GM21825 (cell line): ENCODE data around the gene TLE4.

Source experiments
- ATAC-seq: cut with Tn5 transposase; IDR thresholded peaks from one replicate; pipeline ENCODE4 v1.9.1; 2021; ENCODE audit warnings: mild to moderate bottlenecking, moderate library complexity; ENCODE audit not compliant: unreplicated experiment

TLE4 gene

GRCh38 chr9:79684711-79685575, 113.2 kb downstream of the TLE4 start:
- no peak for ATAC-seq

DNA sequence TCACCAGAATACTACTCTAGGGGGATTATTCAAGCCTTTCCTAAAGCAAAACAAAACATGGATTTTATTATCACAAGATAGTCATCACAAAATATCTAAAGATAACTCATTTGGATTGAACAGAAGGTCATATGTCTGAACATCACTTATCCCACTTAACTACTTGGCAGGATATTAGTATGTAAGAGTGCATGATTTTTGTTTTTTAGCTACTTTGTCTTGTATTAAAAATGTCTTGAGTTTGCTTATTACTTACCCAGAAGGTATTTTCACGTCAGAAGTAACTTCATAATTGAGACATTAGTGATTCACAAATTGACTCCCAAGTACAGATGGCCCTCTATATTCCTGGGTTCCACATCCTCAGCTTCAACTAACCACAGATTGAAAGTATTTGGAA, 113.8 kb downstream of the TLE4 start:
- no peak for ATAC-seq

DNA sequence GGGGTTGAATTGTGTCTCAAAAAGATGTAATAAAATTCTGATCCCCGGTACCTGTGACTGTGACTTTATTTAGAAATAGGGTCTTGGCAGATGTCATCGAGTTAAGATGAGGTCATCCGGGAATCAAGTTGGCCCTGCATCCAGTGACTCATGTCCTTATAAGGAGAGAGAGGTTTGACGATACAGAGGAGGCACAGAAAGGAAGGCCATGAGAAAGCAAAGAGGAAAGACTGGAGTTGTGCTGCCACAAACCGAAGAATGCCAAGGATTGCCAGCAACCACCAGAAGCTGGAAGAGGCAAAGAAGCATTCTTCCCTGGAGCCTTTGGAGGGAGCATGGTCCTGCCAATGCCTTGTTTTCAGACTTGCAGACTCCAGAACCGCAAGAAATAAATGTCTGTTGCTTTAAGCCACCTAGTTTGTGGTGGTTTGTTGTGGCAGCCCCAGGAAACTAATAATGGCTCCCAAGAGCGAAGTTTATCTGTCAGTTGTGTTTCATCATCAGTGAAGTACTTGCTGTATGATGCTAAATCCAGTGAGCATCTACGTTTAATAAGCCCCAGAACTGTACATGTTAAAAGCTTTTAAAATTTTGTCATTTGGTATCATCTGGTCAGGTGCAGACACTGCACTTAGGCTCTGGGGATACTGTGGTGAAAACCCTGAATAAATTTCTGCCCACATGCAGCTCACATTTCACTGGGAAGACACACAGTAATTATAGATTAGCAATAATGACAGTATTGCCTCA, 114.8 kb downstream of the TLE4 start:
- ATAC-seq: no peak

DNA sequence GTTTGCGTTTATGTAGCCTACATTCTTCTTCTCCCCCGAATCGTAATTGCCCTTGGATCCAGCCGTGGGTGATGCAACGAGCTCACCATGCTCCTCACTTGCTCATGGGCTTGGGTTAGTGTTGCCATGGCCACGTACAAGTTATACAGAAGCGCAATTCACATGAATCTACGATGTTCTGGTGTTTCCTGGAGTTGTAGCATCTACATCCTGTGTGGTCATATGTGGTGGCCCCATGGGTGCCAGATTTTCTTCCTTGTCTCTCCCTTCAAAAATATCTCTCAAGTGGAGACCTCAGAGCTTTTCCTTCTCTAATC, 115.3 kb downstream of the TLE4 start:
- no peak for ATAC-seq

- ATAC-seq: no peak
These were observed 116.6 kb downstream of the TLE4 start for GRCh38 chr9:79688363-79688762.

DNA sequence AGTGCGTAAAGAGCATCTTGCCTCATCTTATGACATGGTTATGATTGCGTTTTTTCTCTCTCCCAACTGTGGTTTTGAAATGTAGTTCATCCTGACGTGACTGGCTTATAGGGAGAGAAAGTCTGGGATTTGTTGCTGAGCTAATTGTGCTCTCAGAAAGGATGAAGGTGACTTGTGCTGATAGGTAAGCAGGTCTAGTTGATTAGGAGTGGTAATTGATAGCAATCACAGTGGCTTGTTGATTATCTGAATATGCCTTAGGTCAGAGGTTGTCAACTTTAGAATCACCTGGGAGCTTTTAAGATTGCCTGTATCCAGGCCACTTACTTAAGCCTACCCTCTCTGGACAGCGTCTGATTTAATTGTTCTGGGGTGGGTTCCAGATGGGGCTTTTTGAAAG, 117.8 kb downstream of the TLE4 start:
- ATAC-seq: no peak

GRCh38 chr9:79691496-79691895, 119.7 kb downstream of the TLE4 start:
- ATAC-seq: no peak

DNA sequence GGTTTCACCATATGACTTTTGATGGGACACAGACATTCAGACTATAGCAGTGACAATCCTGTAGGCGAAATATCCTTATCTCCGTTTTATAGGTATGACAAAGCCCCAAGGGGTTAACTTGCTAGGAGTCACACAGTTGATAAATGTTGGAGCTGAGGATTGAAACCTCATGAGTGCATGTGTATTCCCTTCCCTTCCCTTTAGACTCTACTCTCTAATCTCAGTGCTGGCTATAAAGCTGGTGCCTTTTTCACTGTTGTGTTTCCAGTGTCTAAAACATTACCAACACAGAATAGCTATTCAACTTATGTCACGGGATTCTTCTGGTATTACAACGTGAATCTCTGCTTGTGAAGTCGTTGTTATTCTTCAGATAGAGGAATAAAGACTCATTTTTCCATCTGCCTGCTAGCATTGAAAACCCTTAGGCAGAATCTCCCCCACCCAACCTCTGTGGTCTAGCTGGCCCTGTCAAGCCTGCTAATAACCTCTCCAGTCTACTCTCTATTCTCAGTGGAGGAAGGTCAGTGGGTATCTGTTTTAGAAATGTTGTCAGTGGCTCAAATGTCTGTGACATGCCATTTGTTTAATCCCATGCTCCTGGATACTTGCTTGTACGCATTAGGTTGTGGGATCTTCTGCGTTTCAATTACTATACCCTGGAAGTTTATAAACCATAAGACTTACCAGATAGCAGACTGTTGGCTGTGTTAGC, 121.2 kb downstream of the TLE4 start:
- no peak for ATAC-seq

GRCh38 chr9:79693750-79694149, 122.0 kb downstream of the TLE4 start:
- ATAC-seq: no peak

- no peak for ATAC-seq
These were observed 122.4 kb downstream of the TLE4 start for GRCh38 chr9:79694208-79694607.

DNA sequence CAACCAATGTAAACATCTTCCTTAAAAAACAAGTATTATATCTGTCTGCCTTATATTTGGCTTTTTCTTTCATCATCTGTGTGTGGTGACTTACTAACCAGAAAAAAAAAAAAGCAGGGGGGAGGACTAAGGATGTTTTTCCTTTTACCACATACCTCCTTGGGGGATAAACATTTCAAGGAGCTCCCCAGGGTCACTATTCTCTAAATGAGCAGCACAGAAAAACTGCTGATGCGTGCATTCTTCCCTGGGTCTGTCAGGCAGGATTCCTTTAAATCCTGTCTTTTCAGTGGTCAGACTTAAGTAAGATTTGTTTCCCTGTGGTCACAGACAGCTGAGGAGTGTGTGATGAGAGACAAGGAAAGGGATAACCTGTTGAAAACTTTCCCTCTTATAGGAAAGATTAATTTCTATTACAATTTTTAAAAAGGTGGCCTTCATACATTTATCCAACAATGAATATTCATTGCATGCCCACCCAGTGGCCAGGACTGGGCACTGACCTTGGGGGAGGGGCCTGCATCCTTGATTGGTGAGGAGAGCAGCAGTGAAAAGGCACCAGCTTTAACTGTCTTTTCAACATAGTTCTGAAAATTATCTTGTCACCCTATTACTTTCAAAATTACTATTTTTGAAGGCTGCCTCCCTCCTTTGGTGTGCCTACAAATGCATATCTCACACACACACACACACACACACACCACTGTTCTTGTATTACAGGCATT, 123.1 kb downstream of the TLE4 start:
- no peak for ATAC-seq

GRCh38 chr9:79695531-79696175, 123.9 kb downstream of the TLE4 start:
- no peak for ATAC-seq

- ATAC-seq: no peak
These were observed 127.2 kb downstream of the TLE4 start for GRCh38 chr9:79698967-79699366.

DNA sequence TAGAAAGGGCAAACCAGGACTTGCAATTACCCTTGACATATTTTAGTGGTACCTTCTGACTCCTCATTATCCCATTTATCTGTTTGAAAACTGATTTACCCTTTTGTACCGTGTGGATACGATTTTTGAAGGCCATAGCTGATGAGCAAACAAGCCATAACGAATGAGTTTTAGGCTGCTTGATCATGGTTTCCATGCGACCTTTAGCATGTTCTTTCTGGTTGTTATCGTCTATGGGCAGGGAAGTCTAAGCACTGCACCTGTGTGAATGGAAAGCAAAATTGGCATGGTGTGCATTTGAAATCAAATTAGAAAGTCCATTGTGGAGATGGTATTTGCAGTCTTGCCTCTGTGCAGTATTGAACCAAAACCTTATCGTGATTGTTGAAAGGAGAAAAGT, 127.7 kb downstream of the TLE4 start:
- ATAC-seq: no peak

- no peak for ATAC-seq
These were observed 129.0 kb downstream of the TLE4 start for GRCh38 chr9:79700607-79701360.

DNA sequence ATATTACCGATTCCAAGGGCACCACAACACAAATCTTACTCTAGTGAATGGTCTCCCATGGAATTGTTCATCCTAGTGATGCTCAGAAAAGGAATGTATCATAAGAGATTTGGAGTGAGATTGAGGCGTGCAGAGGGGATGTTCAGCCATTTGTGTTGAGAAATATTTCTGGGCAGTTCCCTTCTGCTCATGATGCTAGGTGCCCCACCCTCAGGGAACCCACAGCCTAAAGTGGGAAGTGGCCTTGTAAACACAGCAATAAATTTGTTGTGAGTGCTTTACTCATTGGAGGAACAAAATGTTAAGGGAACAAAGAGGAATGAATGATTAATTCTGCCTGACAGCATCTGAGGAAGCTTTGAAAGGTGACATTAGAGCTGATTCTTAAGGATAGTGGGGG, 129.9 kb downstream of the TLE4 start:
- no peak for ATAC-seq

DNA sequence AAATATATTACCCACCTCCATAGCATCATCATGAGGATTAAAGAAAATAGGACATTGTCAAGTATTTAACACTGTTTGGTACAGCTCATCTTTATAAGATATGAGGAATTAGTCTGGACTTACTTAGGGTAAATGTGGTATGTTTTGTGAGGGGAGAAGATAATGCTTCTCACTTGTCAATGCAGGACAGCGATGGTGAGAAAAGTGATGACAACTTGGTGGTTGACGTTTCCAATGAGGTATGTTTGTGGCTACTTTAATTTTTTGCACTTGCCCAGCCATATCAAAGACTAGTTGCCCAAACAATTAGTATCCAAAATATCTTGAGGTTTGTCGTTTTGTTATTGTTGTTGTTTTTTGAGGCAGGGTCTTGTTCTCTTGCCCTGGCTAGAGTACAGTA, 133.9 kb downstream of the TLE4 start:
- ATAC-seq: no peak

DNA sequence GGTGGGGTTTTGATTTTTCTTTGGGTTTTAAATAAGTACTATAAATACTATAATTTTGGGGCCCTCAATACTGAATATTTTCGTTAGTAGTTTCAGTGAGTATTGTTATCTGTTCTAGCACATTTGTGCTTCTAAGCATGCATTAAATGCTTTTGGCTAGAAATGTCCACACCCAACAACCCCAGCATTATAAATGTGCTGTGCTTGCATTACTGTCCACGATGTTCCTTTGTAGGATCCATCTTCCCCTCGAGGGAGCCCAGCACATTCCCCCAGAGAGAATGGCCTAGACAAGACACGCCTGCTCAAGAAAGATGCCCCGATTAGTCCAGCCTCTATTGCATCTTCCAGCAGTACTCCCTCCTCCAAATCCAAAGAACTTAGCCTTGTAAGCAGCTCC, 134.7 kb downstream of the TLE4 start:
- no peak for ATAC-seq

DNA sequence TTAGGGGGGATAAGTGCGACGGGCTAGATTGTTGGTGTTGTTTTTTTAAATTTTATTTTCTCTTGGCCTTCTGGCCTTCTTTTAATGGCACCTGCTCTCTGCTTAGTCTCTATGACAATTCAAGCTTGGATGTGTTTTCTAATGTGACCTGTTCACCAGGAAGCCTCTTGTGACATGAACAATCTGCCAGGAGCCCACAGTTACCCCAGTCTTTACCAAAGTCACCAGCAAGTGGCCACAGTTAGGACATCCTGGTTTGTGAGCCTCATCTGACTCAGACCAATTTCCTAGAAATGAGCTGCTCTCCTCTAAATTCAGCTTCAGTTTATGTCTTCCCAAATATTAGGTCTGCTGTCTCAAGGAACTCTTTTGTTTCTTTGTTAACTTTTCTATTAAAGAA, 135.8 kb downstream of the TLE4 start:
- ATAC-seq: no peak

GRCh38 chr9:79708541-79708940, 136.8 kb downstream of the TLE4 start:
- ATAC-seq: no peak
